Endothelial cell of umbilical vein (primary cell): Measurements from ENCODE around the gene MYZAP. TPM values are rescaled to one million over a fixed set of nuclear protein-coding genes. Genes with fewer than 3 reads are reported as not detected.

Experiments
- BruUV-seq: library from RNA; stranded (reverse); fragments of 400-500 nt; replicated peaks from 2 replicates; lab custom pipeline; 2021; lab: Mats Ljungman, UMichigan
- CTCF ChIA-PET: fragments of 300-600, 350-600 bp; sonication (Branson Sonifier 250); formaldehyde crosslinking; loops from one replicate; lab custom pipeline; 2021; ENCODE audit warnings: antibody characterized with exemption, inconsistent platforms; lab: Charles Lee
- POLR2A ChIA-PET: fragments of 300-600, 350-600 bp; sonication (Branson Sonifier 250); formaldehyde crosslinking; loops from one replicate; lab custom pipeline; 2021; ENCODE audit warnings: antibody characterized with exemption, inconsistent platforms; lab: Charles Lee
- DNase-seq: peaks from one replicate; pipeline ENCODE4 v3.0.0-alpha.2; 2011; ENCODE audit warnings: low read depth, low spot score
- FAIRE-seq: peaks from 2 replicates; lab custom pipeline; 2011; peaks lifted over from hg19 to GRCh38; lab: Jason Lieb, UNC
- H2AFZ ChIP-seq: 2 replicates; pipeline ENCODE4 v1.6.0; 2012; ENCODE audit warnings: low read depth, low read length, control low read depth, inconsistent platforms
- H3K27ac ChIP-seq: 2 replicates; pipeline ENCODE4 v1.5.1; 2011; ENCODE audit warnings: low read depth, mild to moderate bottlenecking, control low read depth, low read length, moderate library complexity; ENCODE audit not compliant: insufficient read depth
- H3K27me3 ChIP-seq, 2 experiments: 2 replicates each; pipeline versions ENCODE4 v1.6.0 to v1.6.1; 2011; ENCODE audit warnings: low read length in 2 of 2, mixed read lengths in 1 of 2; ENCODE audit not compliant: control insufficient read depth in 2 of 2, insufficient read depth in 2 of 2
- H3K36me3 ChIP-seq, 2 experiments: 2 replicates in 1 of 2; 3 replicates in 1 of 2; pipeline ENCODE4 v1.5.1; 2011; ENCODE audit warnings: low read length in 2 of 2, mild to moderate bottlenecking in 1 of 2, moderate library complexity in 1 of 2; ENCODE audit not compliant: control insufficient read depth in 2 of 2, insufficient read depth in 2 of 2; ENCODE audit errors: extremely low read depth in 1 of 2
- H3K4me1 ChIP-seq: 3 replicates; pipeline ENCODE4 v1.5.1; 2011; ENCODE audit warnings: mild to moderate bottlenecking, low read length; ENCODE audit not compliant: control insufficient read depth, insufficient read depth; ENCODE audit errors: extremely low read depth
- H3K4me2 ChIP-seq: 2 replicates; pipeline ENCODE4 v1.6.1; 2011; ENCODE audit warnings: low read length, control low read depth, mixed read lengths; ENCODE audit not compliant: insufficient read depth
- H3K4me3 ChIP-seq, 3 experiments: fragments of 200-600 bp in 1 of 3; sonication (generic), shearing (Covaris generic) in 1 of 3; replicated peaks in 1 of 3; 2 replicates each; pipeline ENCODE4 v1.5.1; 2011 to 2016; ENCODE audit warnings: control low read depth in 3 of 3, low read length in 3 of 3, mild to moderate bottlenecking in 2 of 3, inconsistent platforms in 1 of 3, low read depth in 1 of 3, moderate library complexity in 1 of 3; ENCODE audit not compliant: insufficient read depth in 1 of 3
- H3K79me2 ChIP-seq: 2 replicates; pipeline ENCODE4 v1.6.0; 2012; ENCODE audit warnings: low read length, inconsistent platforms; ENCODE audit not compliant: control insufficient read depth, insufficient read depth
- H3K9ac ChIP-seq: replicated peaks from 2 replicates; pipeline ENCODE3; 2011; ENCODE audit warnings: low read length, control low read depth; ENCODE audit not compliant: insufficient read depth; ENCODE audit errors: extremely low read depth
- H3K9me1 ChIP-seq: replicated peaks from 3 replicates; pipeline ENCODE4 v1.6.0; 2011; ENCODE audit warnings: mild to moderate bottlenecking, low read length; ENCODE audit not compliant: control insufficient read depth, insufficient read depth; ENCODE audit errors: extremely low read depth
- H3K9me3 ChIP-seq: replicated peaks from 2 replicates; pipeline ENCODE4 v1.5.1; 2012; ENCODE audit warnings: low read length, inconsistent platforms; ENCODE audit not compliant: control insufficient read depth, insufficient read depth
- H4K20me1 ChIP-seq: replicated peaks from 2 replicates; pipeline ENCODE3; 2011; ENCODE audit warnings: mild to moderate bottlenecking, low read length; ENCODE audit not compliant: control insufficient read depth, insufficient read depth; ENCODE audit errors: extremely low read depth
- EZH2 ChIP-seq: IDR thresholded peaks from 2 replicates; pipeline ENCODE4 v1.6.1; 2012; ENCODE audit warnings: borderline replicate concordance, low read depth, mild to moderate bottlenecking, moderate library complexity, low read length, inconsistent platforms; ENCODE audit not compliant: severe bottlenecking
- FOS ChIP-seq: IDR thresholded peaks from 2 replicates; pipeline ENCODE4 v1.6.1; 2011; ENCODE audit warnings: mild to moderate bottlenecking, low read length, moderate library complexity, borderline replicate concordance; ENCODE audit not compliant: insufficient read depth
- GATA2 ChIP-seq: IDR thresholded peaks from 2 replicates; pipeline ENCODE4 v1.7.0; 2011; ENCODE audit warnings: low read depth, mild to moderate bottlenecking, moderate library complexity, mixed read lengths, low read length; ENCODE audit not compliant: insufficient read length, insufficient read depth
- JUN ChIP-seq: IDR thresholded peaks from 2 replicates; pipeline ENCODE4 v1.6.1; 2011; ENCODE audit warnings: borderline replicate concordance, low read depth; ENCODE audit not compliant: insufficient read length, insufficient read depth
- MYC ChIP-seq: IDR thresholded peaks from one replicate; pipeline ENCODE4 v1.6.1; 2011; ENCODE audit warnings: mild to moderate bottlenecking, low read depth, low read length
- POLR2A ChIP-seq: IDR thresholded peaks from 2 replicates; pipeline ENCODE4 v1.6.1; 2012; ENCODE audit warnings: low read depth, mild to moderate bottlenecking, control low read depth, low read length
- POLR2AphosphoS5 ChIP-seq: IDR thresholded peaks from 2 replicates; pipeline ENCODE4 v1.6.1; 2012; ENCODE audit warnings: low read depth, mild to moderate bottlenecking, control low read depth, low read length, moderate library complexity; ENCODE audit not compliant: insufficient read depth
- dilution Hi-C: fragments of 300-500 bp; cut with MboI; formaldehyde crosslinking; loops from one replicate; pipeline ENCODE4 v1.15.0; 2019; ENCODE audit warnings: low sequenced_read_pairs; ENCODE audit not compliant: extremely low pct_ligation_motif_present
- intact Hi-C: fragments of 100-400 bp; cut with micrococcal nuclease; formaldehyde crosslinking; loops from one replicate; pipeline ENCODE4 v1.10.0; 2022
- polyA plus RNA-seq, 4 experiments: library from polyadenylated mRNA; depleted of rRNA in 3 of 4; stranded (reverse) in 3 of 4; unstranded in 1 of 4; fragments of >200 nt; gene quantifications; 2 replicates each; pipeline versions ENCODE4 v1.2.1 to v1.2.3, GENCODE V29; 2011 to 2012; ENCODE audit warnings: missing spikeins in 1 of 4
- total RNA-seq: library from RNA; stranded (reverse); gene quantifications from 2 replicates; pipeline ENCODE4 v1.2.3, GENCODE V29; 2021
- TF ChIP-seq, protein P1 (sequence below), 2 donors: IDR thresholded peaks; 1 replicate in 1 of 2; 2 replicates in 1 of 2; pipeline ENCODE4 v1.5.1; 2011; ENCODE audit warnings: low read length in 2 of 2, mild to moderate bottlenecking in 2 of 2, moderate library complexity in 2 of 2, control low read depth in 1 of 2, inconsistent platforms in 1 of 2, low read depth in 1 of 2; ENCODE audit not compliant: insufficient read depth in 1 of 2; ENCODE audit errors: extremely low read depth in 1 of 2
- TF ChIP-seq, protein P2 (sequence below): IDR thresholded peaks from 2 replicates; pipeline ENCODE4 v1.6.1; 2011; ENCODE audit not compliant: insufficient read depth, insufficient read length

MYZAP gene
- total and polyA plus RNA-seq, 2 donors (not counting 3 experiments of a cell fraction or from before 2014, with no cell fraction given): 6.3 to 8.1 TPM

DNA sequence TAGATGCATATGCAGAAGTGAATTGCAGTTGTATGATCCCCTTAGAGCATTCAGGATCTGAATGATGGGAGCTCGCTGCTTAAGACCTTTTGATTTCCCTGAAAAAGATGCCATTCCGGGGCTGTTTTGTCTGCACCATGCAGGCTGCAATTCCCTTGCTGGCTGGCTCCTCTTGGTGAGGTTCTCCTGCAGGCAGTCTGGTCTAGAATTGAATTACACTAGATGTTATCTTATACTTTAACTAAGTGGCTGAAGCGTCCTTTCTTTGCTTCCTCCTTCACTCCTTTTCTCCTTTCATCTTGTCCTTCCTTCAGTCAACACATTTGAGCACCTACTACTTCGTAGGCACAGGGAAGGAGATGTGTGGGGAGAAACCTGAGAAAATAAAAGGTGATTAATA lies 18.6 kb upstream of the MYZAP start:
- Histone ChIP-seq H4K20me1 (no peaks in the 10 kb centered on the region), H2AFZ (no peak overlapping the region)
- CTCF ChIA-PET: interaction anchor here (0.9 kb wide), 1 partner anchor 12 kb away, joined by 3 read pairs; no protein-coding TSS in a partner anchor

More for the DNA sequence above, 18.6 kb upstream of the MYZAP start:
- no TSS peak for BruUV-seq
- DNase-seq: no peak
- intact Hi-C loops (no loop called here), dilution Hi-C loops (no loop called here)
- Histone ChIP-seq H3K36me3 (no peaks in the 10 kb centered on the region), H3K4me3 (no peak overlapping the region), H3K4me2 (no peak overlapping the region), H3K9ac (no peak overlapping the region), H3K4me1 (peaks cover 17% of the 10 kb centered on the region), H3K27me3 (no peaks in the 10 kb centered on the region), H3K27ac (no peak overlapping the region), H3K79me2 (no peaks in the 10 kb centered on the region), H3K9me3 (no peaks in the 10 kb centered on the region), H3K9me1 (no peaks in the 10 kb centered on the region)
- POLR2A ChIA-PET: interaction anchor here (0.6 kb wide), 1 partner anchor 12 kb away, joined by 3 read pairs; no protein-coding TSS in a partner anchor
- FAIRE-seq: no peak
- TF ChIP-seq FOS (no peak), POLR2AphosphoS5 (no peak), MYC (no peak), EZH2 (no peak), GATA2 (no peak), POLR2A (no peak), JUN (no peak)
- TF ChIP-seq, protein P1, sequence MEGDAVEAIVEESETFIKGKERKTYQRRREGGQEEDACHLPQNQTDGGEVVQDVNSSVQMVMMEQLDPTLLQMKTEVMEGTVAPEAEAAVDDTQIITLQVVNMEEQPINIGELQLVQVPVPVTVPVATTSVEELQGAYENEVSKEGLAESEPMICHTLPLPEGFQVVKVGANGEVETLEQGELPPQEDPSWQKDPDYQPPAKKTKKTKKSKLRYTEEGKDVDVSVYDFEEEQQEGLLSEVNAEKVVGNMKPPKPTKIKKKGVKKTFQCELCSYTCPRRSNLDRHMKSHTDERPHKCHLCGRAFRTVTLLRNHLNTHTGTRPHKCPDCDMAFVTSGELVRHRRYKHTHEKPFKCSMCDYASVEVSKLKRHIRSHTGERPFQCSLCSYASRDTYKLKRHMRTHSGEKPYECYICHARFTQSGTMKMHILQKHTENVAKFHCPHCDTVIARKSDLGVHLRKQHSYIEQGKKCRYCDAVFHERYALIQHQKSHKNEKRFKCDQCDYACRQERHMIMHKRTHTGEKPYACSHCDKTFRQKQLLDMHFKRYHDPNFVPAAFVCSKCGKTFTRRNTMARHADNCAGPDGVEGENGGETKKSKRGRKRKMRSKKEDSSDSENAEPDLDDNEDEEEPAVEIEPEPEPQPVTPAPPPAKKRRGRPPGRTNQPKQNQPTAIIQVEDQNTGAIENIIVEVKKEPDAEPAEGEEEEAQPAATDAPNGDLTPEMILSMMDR (IDR thresholded peaks at IDR 0.05; ENCODE audit: extremely low read depth in 1 of 2, insufficient read depth in 1 of 2, low read depth in 1 of 2, low read length in 2 of 2): no peak
- TF ChIP-seq, protein P2, sequence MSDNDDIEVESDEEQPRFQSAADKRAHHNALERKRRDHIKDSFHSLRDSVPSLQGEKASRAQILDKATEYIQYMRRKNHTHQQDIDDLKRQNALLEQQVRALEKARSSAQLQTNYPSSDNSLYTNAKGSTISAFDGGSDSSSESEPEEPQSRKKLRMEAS: no peak
